GM18861 (cell line): ENCODE measurements around the gene SOD3.

Source experiments
- ATAC-seq: cut with Tn5 transposase; IDR thresholded peaks from one replicate; pipeline ENCODE4 v1.9.1; 2021; ENCODE audit not compliant: unreplicated experiment

SOD3 gene

GRCh38 chr4:24775032-24775605 lies 20.3 kb upstream of the SOD3 start:
- ATAC-seq = no peak

GRCh38 chr4:24775750-24776149 lies 19.6 kb upstream of the SOD3 start:
- no peak for ATAC-seq

- no peak for ATAC-seq
Observed at GRCh38 chr4:24777536-24778463, 17.6 kb upstream of the SOD3 start.

GRCh38 chr4:24778464-24779225 lies 16.7 kb upstream of the SOD3 start:
- no peak for ATAC-seq

GRCh38 chr4:24780936-24781495 lies 14.4 kb upstream of the SOD3 start:
- no peak for ATAC-seq

- no peak for ATAC-seq
Observed at GRCh38 chr4:24781999-24782745, 13.2 kb upstream of the SOD3 start.

- no peak for ATAC-seq
Observed at GRCh38 chr4:24783506-24783905, 11.9 kb upstream of the SOD3 start.

GRCh38 chr4:24791043-24791442 lies 4.3 kb upstream of the SOD3 start:
- ATAC-seq = no peak

- ATAC-seq = no peak
Observed at GRCh38 chr4:24792552-24792951, 2.8 kb upstream of the SOD3 start.

GRCh38 chr4:24793219-24794005 lies 2.0 kb upstream of the SOD3 start:
- no peak for ATAC-seq

GRCh38 chr4:24794051-24794450 lies 1.3 kb upstream of the SOD3 start:
- no peak for ATAC-seq

- no peak for ATAC-seq
Observed at GRCh38 chr4:24794480-24794879, 893 bp upstream of the SOD3 start.

- no peak for ATAC-seq
Observed at GRCh38 chr4:24795666-24796381, 451 bp downstream of the SOD3 start.

GRCh38 chr4:24796620-24797019 lies 1.2 kb downstream of the SOD3 start:
- no peak for ATAC-seq

- ATAC-seq = no peak
Observed at GRCh38 chr4:24798036-24798610, 2.8 kb downstream of the SOD3 start.

- no peak for ATAC-seq
Observed at GRCh38 chr4:24799196-24799543, 3.8 kb downstream of the SOD3 start.

GRCh38 chr4:24799544-24800324 lies 4.4 kb downstream of the SOD3 start:
- no peak for ATAC-seq

GRCh38 chr4:24800325-24800895 lies 5.0 kb downstream of the SOD3 start:
- no peak for ATAC-seq
